HG03175 (cell line): Measurements from ENCODE around the gene CPNE7.

Source experiments
- ATAC-seq: cut with Tn5 transposase; IDR thresholded peaks from one replicate; pipeline ENCODE4 v1.9.1; 2021; ENCODE audit warnings: mild to moderate bottlenecking, moderate library complexity; ENCODE audit not compliant: unreplicated experiment

Gene CPNE7

DNA sequence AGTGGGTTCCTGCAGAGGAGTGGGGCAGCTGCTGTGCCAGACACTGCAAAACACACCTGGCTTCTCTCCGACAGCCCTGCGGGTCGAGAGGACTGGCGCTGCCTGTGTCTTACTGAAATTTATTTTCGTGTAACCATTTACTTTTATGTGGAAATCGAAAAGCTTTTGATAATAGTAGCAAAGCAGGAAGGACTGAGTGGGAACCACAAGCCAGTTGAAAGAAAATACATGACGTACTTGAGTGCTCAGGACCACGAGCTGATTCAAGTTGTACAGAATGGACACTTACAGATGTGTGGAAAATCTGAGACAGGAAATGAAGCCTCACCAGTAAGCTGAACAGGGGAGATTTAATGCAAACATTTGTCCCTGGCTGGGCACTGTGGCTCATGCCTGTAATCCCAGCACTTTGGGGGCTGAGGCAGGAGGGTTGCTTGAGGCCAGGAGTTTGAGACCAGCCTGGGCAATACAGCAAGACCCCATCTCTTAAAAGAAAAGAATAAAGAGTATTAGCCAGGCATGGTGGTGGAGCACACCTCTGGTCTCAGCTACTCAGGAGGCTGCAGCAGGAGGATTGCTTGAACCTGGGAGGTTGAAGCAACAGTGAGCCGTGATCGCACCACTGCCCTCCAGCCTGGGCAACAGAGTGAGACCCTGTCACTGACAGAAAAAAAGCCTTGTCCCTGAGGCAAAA lies 26.4 kb upstream of the CPNE7 start:
- no peak for ATAC-seq

DNA sequence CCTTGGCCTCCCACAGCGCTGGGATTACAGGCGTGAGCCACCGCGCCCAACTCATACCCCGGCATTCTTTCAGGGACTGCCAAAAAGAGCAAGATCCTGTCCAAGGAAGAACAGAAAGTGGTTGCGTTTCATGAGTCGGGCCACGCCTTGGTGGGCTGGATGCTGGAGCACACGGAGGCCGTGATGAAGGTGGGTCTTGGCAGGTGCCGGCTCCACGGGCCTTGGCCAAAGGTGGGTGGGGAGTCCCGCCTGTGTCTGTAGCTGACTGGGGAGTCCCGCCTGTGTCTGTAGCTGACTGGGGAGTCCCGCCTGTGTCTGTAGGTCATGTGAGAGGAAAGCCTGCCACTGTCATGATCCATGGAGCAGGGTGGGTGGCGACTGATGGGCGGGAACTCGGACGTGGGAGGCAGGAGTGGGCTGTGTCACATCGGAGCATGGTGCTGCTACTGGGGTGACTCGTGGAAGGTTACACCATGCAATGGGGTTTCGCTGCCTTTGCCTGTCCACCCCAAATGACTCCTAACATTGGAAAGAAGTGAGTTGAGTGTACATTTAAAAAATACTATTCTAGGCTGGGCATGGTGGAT lies 25.0 kb upstream of the CPNE7 start:
- ATAC-seq = no peak

DNA sequence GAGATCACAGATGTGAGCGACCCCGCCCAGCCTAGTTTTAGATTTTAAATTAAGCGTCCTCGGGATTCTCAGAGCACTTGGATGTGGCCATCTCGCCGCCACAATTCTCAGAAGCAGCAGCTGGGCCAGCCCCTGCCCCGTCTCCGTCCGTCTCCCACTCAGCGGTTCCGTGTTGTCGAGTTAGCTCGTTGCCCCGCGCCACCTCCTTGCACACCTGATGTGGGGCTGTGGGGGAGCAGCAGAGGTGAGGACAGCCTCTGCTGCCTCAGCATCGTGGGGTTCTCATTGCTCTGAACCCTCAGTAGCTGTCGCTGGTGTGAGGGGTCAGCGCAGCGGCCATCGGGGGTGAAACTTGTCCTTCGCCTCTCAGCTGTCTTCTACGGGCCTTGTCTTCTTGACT lies 23.2 kb upstream of the CPNE7 start:
- no peak for ATAC-seq

DNA sequence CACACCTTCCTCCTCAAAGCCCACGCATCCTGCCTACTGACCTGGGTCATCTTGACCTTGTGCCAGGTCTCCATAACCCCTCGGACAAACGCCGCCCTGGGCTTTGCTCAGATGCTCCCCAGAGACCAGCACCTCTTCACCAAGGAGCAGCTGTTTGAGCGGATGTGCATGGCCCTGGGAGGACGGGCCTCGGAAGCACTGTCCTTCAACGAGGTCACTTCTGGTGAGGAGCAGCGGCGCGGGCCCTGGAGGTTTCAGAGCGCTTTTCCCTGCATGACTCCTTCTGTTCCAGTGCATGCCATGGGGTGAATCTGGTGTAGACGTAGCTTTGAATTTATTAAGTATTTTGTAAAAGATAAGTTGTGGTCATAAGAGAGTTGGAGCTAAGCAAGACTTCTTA lies 22.6 kb upstream of the CPNE7 start:
- ATAC-seq = no peak

DNA sequence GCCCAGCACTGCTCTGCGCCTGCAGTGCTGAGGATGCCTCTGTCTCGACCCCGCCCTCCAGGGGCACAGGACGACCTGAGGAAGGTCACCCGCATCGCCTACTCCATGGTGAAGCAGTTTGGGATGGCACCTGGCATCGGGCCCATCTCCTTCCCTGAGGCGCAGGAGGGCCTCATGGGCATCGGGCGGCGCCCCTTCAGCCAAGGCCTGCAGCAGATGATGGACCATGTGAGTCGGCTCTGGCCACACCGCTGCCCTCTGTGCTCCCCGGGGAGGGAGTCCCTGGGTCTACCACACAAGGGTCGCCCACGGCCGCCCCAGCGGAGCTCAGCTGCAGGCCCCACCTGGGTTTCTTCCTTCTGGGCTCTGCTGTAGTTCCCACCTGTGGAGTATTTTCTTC lies 21.8 kb upstream of the CPNE7 start:
- no peak for ATAC-seq

DNA sequence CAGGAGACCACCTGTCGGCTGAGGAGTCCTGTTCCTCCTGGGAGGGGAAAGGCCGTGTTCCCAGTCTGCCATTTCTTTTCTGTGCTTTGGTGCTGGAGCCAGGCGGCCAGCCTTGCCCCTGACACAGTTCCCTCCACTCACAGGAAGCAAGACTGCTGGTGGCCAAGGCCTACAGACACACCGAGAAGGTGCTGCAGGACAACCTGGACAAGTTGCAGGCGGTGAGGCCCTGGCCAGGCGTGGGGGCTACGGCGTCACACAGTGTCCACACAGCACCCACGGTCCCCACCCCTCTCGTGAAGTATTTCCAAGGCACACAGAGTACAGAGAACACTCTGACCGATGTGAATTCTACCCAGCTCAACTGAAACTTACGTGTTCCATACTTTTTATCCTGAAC lies 21.2 kb upstream of the CPNE7 start:
- no peak for ATAC-seq

DNA sequence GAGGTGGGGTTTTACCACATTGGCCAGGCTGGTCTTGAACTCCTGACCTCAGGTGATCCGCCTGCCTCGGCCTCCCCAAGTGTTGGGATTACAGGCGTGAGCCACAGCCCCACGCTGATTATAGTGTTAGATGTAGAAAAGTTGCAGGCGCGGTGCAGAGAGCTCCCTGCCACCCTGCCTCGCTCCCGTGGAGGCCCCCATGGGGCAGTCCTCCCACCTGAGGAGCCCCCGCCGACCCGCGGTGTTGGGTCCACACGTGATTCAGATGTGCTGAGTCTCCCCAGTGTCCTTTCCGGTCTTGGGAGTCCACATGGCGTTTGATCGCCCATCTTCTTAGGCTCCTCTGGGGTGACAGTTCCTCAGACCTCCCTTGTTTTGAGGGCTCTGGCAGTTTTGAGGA lies 20.3 kb upstream of the CPNE7 start:
- no peak for ATAC-seq

DNA sequence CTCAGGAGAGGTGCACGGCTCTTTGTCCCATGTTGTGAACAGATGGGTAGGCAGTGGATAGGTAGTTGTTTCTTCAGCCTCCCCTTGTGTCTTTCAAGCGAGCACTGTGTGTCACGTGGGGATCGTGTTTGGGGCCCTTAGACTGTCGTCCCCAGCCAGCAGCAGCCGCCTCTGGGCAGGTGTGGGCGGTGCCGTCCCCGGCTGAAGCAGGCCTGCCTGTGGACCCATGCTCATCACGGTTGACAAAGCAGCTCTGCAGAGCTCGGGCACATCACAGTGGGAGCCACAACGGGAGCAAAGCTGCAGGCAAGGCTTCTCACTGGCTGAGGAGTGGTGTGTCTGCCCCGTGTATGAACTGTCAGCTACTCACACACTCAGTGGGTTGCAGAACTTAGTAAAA lies 19.8 kb upstream of the CPNE7 start:
- ATAC-seq = no peak

DNA sequence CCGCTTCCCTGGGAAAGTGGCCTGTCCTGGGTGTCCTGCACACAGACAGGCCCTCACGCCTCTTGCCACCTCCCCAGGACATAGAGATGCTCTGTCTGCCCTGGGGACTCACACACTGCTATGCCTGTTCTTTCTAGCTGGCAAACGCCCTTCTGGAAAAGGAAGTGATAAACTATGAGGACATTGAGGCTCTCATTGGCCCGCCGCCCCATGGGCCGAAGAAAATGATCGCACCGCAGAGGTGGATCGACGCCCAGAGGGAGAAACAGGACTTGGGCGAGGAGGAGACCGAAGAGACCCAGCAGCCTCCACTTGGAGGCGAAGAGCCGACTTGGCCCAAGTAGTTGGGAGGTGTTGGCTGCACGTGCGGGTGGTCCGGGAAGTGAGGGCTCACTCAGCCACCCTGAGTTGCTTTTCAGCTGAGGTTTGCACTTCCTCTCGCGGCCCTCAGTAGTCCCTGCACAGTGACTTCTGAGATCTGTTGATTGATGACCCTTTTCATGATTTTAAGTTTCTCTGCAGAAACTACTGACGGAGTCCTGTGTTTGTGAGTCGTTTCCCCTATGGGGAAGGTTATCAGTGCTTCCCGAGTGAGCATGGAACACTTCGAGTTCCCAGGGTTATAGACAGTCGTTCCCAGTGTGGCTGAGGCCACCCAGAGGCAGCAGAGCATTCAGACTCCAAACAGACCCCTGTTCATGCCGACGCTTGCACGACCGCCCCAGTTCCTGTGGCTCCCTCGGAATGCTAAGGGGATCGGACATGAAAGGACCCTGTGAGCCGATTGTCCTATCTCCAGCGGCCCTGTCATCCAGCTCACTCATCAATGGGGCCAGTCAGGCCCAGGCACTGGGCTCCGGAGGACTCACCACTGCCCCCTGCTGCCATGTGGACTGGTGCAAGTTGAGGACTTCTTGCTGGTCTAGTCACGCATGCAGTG lies 18.5 kb upstream of the CPNE7 start:
- no peak for ATAC-seq

DNA sequence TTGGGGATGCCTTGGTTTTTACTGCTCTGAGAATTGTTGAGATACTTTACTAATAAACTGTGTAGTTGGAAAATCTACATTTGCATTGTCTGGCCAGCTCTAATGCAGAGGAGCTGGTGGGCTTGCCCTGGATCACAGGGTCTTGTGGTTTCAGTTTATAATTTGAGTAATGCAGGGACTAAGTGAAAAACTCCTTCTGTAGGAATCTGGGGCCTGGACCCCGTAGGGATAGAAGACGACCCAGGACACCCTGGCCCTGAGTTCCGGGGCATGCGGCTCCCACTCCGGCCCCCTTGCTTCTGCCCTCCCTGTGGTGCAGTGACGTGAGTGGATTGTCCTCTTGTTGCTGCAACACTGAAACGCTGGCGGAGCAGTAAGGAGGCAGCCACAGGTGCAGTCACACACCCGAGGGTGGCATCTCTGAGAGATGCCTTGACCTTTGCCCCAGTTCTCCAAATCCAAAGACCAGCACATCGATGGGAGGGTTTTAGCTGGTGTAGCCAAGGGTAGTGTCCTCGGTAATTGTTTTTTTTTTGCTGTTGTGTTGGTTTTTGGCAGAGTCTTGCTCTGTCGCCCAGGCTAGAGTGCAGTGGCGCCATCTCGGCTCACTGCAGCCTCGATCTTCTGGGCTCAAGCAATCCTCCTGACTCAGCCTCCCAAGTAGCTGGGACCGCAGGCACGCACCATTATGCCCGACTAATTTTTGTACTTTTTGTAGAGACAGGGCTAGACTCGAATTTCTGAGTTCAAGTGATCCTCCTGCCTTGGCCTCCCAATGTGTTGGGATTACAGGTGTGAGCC lies 17.7 kb upstream of the CPNE7 start:
- ATAC-seq = no peak

DNA sequence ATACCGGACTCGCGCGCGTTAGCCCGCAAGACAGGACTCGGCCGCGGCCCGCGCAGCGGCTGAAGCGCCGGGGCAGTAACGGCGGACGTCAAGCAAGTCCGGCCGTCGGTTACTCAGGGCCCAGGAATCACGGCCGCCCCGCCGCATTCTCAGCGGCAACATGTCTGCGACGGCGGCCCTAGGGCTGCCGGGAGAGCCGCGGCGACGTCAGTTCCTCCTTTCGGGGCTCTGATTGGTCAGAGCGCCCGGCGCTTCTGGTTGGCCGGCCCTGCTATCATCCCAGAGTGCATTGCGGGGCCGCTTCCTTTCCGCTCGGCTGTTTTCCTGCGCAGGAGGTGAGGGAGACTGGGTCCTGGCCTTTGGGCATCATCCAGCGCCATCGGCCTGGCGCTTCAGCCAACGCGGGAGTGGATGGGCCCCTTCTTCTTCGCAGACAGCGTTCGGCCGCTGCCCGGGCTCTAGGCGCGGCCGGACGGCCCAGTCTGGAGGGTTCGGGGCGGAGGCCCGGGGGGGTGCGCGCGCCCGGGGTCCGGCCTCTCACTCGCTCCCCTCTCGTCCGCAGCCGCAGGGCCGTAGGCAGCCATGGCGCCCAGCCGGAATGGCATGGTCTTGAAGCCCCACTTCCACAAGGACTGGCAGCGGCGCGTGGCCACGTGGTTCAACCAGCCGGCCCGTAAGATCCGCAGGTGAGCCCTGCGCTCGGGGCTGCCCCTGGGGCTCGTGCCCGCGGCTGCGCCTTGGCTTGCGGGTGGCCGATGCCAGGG lies 15.0 kb upstream of the CPNE7 start, which contains the start of gene RPL13:
Gene RPL13 (plus strand): TSS at position 305 of the 764 bp plus-strand sequence. CDS start 278 bp downstream, at position 583.
- ATAC-seq = peak; percentile 90

DNA sequence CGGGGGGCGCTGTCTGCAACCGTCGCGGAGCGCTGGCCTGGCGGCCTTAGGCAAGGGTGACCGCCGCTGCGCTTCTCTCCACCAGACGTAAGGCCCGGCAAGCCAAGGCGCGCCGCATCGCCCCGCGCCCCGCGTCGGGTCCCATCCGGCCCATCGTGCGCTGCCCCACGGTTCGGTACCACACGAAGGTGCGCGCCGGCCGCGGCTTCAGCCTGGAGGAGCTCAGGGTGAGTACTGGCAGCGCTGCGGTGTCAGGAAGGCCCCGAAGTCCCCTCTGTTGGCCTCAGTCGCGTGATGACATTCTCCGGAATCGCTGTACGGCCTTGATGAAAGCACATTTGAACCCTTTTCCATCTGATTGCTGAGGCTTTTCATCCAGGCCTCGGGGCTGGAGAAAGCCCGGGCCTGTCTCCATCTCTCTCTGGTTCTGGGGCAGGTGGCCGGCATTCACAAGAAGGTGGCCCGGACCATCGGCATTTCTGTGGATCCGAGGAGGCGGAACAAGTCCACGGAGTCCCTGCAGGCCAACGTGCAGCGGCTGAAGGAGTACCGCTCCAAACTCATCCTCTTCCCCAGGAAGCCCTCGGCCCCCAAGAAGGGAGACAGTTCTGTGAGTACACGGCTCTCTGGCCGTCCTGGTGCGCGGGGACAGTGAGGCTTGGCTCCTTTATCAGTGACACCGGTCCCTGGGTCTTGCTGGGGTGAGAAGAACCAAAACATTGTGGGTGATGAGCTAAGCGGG lies 14.2 kb upstream of the CPNE7 start:
- ATAC-seq = no peak

DNA sequence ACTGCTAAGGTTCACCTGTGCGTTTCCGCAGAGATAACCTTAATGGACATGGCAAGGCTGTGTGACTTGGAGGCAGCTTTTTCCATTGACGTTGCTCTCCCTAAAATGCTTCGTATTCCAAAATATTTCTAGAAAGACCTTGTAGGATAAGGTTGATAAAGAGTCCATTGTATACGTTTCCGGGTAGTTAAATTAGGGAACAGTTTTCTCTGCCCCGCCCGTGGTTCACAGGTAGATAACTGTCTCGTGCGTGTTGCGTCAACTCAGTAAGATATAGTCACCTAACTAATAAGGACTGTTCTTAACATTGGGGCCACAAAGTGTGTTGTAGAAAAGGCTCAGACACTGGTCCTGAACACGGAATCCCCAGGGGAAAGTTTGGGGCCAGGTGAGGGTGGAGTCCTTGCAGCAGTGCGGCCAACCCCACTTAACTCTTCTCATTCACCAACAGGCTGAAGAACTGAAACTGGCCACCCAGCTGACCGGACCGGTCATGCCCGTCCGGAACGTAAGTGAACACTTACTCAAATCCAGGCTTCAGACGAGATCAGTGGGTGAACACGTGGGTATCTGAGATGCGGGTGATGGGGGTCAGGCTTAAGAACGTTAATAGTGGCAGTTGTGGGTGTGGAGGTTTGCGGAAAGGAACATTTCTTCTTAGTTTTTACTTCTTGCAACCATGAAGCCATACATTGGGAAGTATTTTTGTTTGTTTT lies 13.5 kb upstream of the CPNE7 start:
- ATAC-seq = no peak

DNA sequence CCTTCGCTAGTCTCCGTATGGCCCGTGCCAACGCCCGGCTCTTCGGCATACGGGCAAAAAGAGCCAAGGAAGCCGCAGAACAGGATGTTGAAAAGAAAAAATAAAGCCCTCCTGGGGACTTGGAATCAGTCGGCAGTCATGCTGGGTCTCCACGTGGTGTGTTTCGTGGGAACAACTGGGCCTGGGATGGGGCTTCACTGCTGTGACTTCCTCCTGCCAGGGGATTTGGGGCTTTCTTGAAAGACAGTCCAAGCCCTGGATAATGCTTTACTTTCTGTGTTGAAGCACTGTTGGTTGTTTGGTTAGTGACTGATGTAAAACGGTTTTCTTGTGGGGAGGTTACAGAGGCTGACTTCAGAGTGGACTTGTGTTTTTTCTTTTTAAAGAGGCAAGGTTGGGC lies 12.6 kb upstream of the CPNE7 start:
- ATAC-seq = no peak

DNA sequence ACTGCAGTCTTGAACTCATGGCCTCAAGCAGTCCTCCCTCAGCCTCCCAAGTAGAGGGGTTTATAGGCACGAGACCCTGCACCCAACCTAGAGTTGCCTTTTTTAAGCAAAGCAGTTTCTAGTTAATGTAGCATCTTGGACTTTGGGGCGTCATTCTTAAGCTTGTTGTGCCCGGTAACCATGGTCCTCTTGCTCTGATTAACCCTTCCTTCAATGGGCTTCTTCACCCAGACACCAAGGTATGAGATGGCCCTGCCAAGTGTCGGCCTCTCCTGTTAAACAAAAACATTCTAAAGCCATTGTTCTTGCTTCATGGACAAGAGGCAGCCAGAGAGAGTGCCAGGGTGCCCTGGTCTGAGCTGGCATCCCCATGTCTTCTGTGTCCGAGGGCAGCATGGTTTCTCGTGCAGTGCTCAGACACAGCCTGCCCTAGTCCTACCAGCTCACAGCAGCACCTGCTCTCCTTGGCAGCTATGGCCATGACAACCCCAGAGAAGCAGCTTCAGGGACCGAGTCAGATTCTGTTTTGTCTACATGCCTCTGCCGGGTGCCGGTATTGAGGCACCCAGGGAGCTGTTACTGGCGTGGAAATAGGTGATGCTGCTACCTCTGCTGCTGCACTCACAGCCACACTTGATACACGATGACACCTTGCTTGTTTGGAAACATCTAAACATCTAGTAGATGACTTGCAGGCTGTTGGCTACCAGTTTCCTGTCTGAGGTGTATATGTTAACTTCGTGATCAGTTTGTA lies 11.7 kb upstream of the CPNE7 start:
- no peak for ATAC-seq

DNA sequence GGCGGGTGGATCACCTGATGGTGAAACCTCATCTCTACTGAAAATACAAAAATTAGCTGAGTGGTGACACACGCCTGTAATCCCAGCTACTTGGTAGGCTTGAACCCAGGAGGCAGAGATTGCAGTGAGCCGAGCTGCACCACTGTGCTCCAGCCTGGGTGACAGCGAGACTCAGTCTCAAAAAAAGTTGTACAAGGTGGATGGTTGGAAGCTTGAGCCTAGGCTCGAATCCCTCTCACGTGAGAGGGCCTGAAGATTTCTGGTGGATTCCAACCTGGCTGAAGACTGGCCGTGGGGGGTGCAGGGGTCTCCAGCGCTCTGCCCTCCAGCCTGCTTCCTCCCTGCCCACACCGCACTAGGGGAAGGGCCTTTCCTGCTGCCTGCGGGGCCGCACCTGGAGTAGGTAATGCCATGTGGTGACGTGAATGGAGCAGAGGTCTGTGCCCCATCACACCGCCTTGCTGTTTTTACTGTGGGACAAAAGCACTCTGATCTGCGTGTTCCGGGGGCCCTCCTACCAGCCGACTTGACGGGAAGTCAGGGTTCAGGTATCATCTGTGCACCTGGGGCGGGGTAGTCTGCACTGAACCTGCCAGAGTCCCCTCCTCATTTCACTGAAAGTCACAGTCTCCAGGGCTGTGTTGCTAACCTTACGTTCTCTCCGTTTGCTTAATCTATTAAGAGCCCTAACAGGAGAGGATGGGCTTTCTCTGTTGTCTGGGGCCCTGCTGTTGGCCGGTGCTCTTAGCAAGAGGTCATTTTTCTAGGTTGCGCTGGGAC lies 10.9 kb upstream of the CPNE7 start:
- ATAC-seq = no peak

DNA sequence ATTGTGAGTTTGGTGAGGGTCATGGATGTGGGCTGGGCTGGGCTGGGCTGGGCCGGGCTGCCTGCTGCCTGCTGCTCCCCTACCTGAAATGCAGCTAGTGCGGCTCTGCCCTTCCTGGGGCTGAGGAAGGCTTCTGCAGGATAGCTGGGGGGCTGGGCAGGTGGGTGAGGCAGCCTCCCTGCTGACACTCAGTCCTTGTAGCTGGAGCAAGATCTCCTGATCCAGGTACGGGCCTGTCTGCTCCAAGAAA lies 10.4 kb upstream of the CPNE7 start:
- ATAC-seq = no peak
